GM18526 (cell line): Measurements from ENCODE around the gene EGF.

Experiments used
- POLR2A ChIP-seq: IDR thresholded peaks from 3 replicates; pipeline ENCODE4 v1.6.1; 2011; ENCODE audit not compliant: insufficient read length; ENCODE audit errors: extremely low read depth

EGF gene

GRCh38 chr4:109999585-109999912 is 86.9 kb downstream of the EGF start:
- no peak for TF ChIP-seq POLR2A

GRCh38 chr4:110002326-110002725 is 89.6 kb downstream of the EGF start:
- TF ChIP-seq POLR2A, result no peak

- TF ChIP-seq POLR2A, result no peak
Observed at GRCh38 chr4:110003401-110004187, 90.9 kb downstream of the EGF start.

GRCh38 chr4:110004556-110004955 is 91.9 kb downstream of the EGF start:
- no peak for TF ChIP-seq POLR2A

GRCh38 chr4:110005461-110006056 is 92.9 kb downstream of the EGF start:
- TF ChIP-seq POLR2A, result no peak

- no peak for TF ChIP-seq POLR2A
Observed at GRCh38 chr4:110007217-110007616, 94.5 kb downstream of the EGF start.

- TF ChIP-seq POLR2A, result no peak
Observed at GRCh38 chr4:110008540-110008939, 95.9 kb downstream of the EGF start.

- no peak for TF ChIP-seq POLR2A
Observed at GRCh38 chr4:110009550-110009949, 96.9 kb downstream of the EGF start.

- TF ChIP-seq POLR2A, result no peak
Observed at GRCh38 chr4:110010797-110011196, 98.1 kb downstream of the EGF start.

- no peak for TF ChIP-seq POLR2A
Observed at GRCh38 chr4:110012917-110013316, 100.2 kb downstream of the EGF start.

- no peak for TF ChIP-seq POLR2A
Observed at GRCh38 chr4:110014233-110014632, 101.5 kb downstream of the EGF start.

GRCh38 chr4:110019153-110019552 is 106.5 kb downstream of the EGF start:
- TF ChIP-seq POLR2A, result no peak

GRCh38 chr4:110020139-110020538 is 107.5 kb downstream of the EGF start:
- TF ChIP-seq POLR2A, result no peak

- no peak for TF ChIP-seq POLR2A
Observed at GRCh38 chr4:110020646-110021443, 108.2 kb downstream of the EGF start.

- TF ChIP-seq POLR2A, result no peak
Observed at GRCh38 chr4:110022457-110022856, 109.8 kb downstream of the EGF start.

GRCh38 chr4:110025056-110025455 is 112.4 kb downstream of the EGF start:
- TF ChIP-seq POLR2A, result no peak
